ENCODE data around the gene CBFA2T3. TPM values are rescaled to one million over a fixed set of nuclear protein-coding genes. Genes with fewer than 3 reads are reported as not detected.

The CBFA2T3 gene
- total RNA-seq, 1 experiment from 2014 or later = 2.9 TPM

- Histone ChIP-seq H3K9me3 (ENCODE audit: control insufficient read depth, low read depth, low read length) (no peaks in the 10 kb centered on the region), H2BK12ac (ENCODE audit: insufficient read length, low read depth, low read length) (no peak overlapping the region), H2BK5ac (ENCODE audit: insufficient read length, low read length) (no peak overlapping the region), H3K27ac (ENCODE audit: insufficient read length, low read depth, low read length) (no peak overlapping the region), H3K14ac (ENCODE audit: insufficient read depth, low read length) (no peak overlapping the region), H3K9ac (ENCODE audit: extremely low read depth, insufficient read length, low read length) (no peak overlapping the region), H2BK15ac (ENCODE audit: low read depth, low read length) (no peak overlapping the region), H3K56ac (ENCODE audit: insufficient read length, low read depth, low read length) (no peak overlapping the region), H3K4ac (ENCODE audit: low read depth, low read length) (no peak overlapping the region), H3K4me2 (ENCODE audit: insufficient read depth, insufficient read length, low read length) (no peak overlapping the region), H4K5ac (ENCODE audit: insufficient read length, low read depth, low read length) (no peak overlapping the region), H2BK20ac (ENCODE audit: low read depth, low read length, poor library complexity, severe bottlenecking) (no peak overlapping the region), H2AFZ (ENCODE audit: low read length) (no peak overlapping the region), H3K23me2 (ENCODE audit: insufficient read length, low read depth, low read length, poor library complexity, severe bottlenecking) (no peaks in the 10 kb centered on the region), H3K23ac (ENCODE audit: insufficient read length, low read depth, low read length) (no peak overlapping the region), H4K91ac (ENCODE audit: insufficient read length, low read depth, low read length) (no peak overlapping the region), H4K8ac (replicated peaks; ENCODE audit: insufficient read length, low read depth, low read length) (no peak overlapping the region), H2AK5ac (ENCODE audit: insufficient read length, low read length) (no peak overlapping the region), H3K79me1 (ENCODE audit: insufficient read depth, low read depth, low read length, poor library complexity, severe bottlenecking) (no peaks in the 10 kb centered on the region), H3K18ac (ENCODE audit: insufficient read length, low read depth, low read length) (no peak overlapping the region), H3K27me3 (ENCODE audit: insufficient read depth, low read length) (peaks cover 2% of the 10 kb centered on the region; the same call in 1 of the 2 replicates), H3T11ph (ENCODE audit: low read length) (no peak overlapping the region), H4K20me1 (ENCODE audit: control insufficient read depth, insufficient read depth, insufficient read length) (no peaks in the 10 kb centered on the region), H3K79me2 (ENCODE audit: insufficient read depth, low read length) (no peaks in the 10 kb centered on the region), H3K4me1 (ENCODE audit: insufficient read depth, low read length) (no peaks in the 10 kb centered on the region), H2BK120ac (ENCODE audit: low read depth, low read length, poor library complexity, severe bottlenecking) (no peak overlapping the region)
- WGBS (ENCODE audit: extremely low coverage, insufficient read length, low lambda C conversion rate) = no CpG with 5 or more reads among the region's 34 CpGs
- H3K36me3 Mint-ChIP-seq (ENCODE audit: insufficient read depth in 1 of 3, low read depth in 3 of 3) = peaks cover 0 to 15% (median 5%) of the 10 kb centered on the region in 3 experiments; a peak in 4 of 7 replicates
- TF ChIP-seq, protein P1, sequence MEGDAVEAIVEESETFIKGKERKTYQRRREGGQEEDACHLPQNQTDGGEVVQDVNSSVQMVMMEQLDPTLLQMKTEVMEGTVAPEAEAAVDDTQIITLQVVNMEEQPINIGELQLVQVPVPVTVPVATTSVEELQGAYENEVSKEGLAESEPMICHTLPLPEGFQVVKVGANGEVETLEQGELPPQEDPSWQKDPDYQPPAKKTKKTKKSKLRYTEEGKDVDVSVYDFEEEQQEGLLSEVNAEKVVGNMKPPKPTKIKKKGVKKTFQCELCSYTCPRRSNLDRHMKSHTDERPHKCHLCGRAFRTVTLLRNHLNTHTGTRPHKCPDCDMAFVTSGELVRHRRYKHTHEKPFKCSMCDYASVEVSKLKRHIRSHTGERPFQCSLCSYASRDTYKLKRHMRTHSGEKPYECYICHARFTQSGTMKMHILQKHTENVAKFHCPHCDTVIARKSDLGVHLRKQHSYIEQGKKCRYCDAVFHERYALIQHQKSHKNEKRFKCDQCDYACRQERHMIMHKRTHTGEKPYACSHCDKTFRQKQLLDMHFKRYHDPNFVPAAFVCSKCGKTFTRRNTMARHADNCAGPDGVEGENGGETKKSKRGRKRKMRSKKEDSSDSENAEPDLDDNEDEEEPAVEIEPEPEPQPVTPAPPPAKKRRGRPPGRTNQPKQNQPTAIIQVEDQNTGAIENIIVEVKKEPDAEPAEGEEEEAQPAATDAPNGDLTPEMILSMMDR (conservative IDR thresholded peaks at IDR 0.05) = no peak
- peaks cover 58% of the 10 kb centered on the region for H3K27me3 Mint-ChIP-seq (ENCODE audit: low read depth)
- H3K4me3 Mint-ChIP-seq = no peak overlapping the region
- H3K9me3 Mint-ChIP-seq = peaks cover 10 to 22% of the 10 kb centered on the region in 2 experiments
- H3K27ac Mint-ChIP-seq = no peak overlapping the region
- DNase-seq = no peak
- H3K4me1 Mint-ChIP-seq = peaks cover 14 to 26% of the 10 kb centered on the region in 2 experiments
Measured at GRCh38 chr16:89004209-89004831, 27.3 kb upstream of the CBFA2T3 start.

All from H9 (cell line).